ENCODE measurements around the gene AOC2. TPM values are rescaled to one million over a fixed set of nuclear protein-coding genes. Genes with fewer than 3 reads are reported as not detected.

Gene AOC2
- total and polyA plus RNA-seq, 9 of the 15 experiments (the other 6 are each of a cell fraction or from before 2014, with no cell fraction given): 0.08 to 0.91 (median 0.49) TPM

- no peak for TF ChIP-seq PRDM10 (IDR thresholded peaks at IDR 0.05; ENCODE audit: partially characterized antibody)
- TF ChIP-seq, protein P1, sequence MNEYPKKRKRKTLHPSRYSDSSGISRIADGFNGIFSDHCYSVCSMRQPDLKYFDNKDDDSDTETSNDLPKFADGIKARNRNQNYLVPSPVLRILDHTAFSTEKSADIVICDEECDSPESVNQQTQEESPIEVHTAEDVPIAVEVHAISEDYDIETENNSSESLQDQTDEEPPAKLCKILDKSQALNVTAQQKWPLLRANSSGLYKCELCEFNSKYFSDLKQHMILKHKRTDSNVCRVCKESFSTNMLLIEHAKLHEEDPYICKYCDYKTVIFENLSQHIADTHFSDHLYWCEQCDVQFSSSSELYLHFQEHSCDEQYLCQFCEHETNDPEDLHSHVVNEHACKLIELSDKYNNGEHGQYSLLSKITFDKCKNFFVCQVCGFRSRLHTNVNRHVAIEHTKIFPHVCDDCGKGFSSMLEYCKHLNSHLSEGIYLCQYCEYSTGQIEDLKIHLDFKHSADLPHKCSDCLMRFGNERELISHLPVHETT (CRISPR knock-in tag; conservative IDR thresholded peaks at IDR 0.05 in 1 of 2, IDR thresholded peaks at IDR 0.05 in 1 of 2): no peak
- no peak for TF ChIP-seq MBD1 (CRISPR knock-in tag; IDR thresholded peaks at IDR 0.05)
- no peak for TF ChIP-seq EP400 (IDR thresholded peaks at IDR 0.05)
These were observed 4.7 kb downstream of the AOC2 start (continued) for GRCh38 chr17:42849031-42849430.
